Central memory CD4-positive, alpha-beta T cell (primary cell): Measurements from ENCODE around the gene METTL16.

Experiments used
- DNase-seq: peaks from one replicate; pipeline ENCODE4 v3.0.0; 2022

Gene METTL16

GRCh38 chr17:2393954-2394749, 117.5 kb downstream of the METTL16 start:
- DNase-seq = no peak

- peak; percentile 96 for DNase-seq
Observed at GRCh38 chr17:2393174-2393953, 118.3 kb downstream of the METTL16 start.

DNA sequence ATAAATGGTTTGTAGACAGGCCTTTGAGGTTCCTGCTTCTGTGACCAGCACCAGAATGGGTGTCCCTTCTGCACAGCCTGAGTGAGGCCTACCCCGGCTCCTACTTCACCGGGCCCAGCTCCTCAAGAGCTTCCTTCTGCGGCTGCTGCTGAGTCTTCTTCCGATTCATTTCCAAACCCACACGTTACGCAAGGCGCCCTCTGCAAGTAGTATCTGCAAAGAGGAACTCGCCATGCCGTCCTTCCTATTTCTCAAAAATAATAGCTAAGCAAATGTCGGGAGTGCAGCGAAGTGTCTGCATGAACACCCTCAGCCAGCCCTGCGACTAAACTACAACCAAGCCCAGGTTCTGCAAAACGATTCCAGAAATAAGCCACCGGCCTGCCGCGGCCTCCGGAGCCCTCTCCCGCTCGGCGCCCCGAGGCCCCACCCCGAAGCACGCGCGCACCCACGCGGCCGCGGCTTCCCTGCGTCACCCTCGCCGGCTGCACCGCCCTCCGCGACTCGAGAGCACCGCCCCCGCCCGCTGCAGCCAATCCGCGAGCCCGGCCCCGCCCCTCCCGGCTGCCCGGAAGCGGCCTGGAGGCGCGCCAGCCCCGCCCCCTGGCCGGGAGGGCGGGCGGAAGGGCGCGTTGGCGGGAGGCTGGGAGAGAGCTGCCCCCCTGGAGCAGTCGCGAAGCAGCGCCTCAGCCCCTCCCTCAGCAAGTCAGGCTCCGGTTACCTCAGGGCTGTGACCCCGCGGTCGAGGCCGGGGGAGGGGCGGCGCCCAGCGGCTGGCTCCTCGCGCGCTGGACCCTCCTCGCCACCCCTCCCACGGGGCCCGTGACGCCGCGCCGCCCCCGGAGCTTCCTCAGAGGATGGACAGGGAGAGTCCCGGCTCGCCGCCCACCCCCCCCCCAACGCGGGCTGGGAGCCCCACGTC, 119.2 kb downstream of the METTL16 start:
- DNase-seq = peak; percentile 98

DNA sequence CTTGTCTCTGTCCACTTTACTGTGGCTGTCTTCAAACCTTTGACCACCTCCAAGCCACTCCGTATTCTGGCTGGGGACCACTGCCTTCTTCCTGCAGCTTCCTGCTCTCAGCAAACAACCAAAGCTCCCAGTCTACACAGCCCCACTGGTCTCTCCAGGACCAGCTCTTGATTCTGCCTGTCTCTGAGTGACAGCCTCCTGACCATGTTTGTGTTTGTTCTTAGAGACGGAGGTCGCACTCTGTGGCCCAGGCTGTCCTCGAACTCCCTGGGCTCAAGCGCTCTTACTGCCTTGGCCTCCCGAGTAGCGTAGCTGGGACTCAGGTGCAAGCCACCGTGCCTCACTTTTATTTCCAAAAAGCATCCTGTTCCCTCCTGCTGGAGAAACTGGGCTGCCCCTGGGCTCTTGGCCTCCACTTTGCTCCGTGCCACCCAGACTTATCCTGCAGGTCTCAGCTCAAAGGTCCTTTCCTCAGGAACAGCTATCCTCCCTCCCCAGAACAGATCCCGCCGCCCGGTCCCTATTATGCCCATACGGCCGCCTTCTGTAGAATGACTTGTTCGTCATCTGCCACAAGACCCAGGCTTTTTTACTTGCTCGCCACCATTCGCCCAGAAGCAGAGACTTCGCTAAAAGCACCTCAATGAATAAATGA, 120.0 kb downstream of the METTL16 start:
- no peak for DNase-seq

GRCh38 chr17:2390199-2390836, 121.4 kb downstream of the METTL16 start:
- DNase-seq = no peak

- no peak for DNase-seq
Observed at GRCh38 chr17:2388683-2389055, 123.0 kb downstream of the METTL16 start.

GRCh38 chr17:2388020-2388682, 123.5 kb downstream of the METTL16 start:
- DNase-seq = no peak

DNA sequence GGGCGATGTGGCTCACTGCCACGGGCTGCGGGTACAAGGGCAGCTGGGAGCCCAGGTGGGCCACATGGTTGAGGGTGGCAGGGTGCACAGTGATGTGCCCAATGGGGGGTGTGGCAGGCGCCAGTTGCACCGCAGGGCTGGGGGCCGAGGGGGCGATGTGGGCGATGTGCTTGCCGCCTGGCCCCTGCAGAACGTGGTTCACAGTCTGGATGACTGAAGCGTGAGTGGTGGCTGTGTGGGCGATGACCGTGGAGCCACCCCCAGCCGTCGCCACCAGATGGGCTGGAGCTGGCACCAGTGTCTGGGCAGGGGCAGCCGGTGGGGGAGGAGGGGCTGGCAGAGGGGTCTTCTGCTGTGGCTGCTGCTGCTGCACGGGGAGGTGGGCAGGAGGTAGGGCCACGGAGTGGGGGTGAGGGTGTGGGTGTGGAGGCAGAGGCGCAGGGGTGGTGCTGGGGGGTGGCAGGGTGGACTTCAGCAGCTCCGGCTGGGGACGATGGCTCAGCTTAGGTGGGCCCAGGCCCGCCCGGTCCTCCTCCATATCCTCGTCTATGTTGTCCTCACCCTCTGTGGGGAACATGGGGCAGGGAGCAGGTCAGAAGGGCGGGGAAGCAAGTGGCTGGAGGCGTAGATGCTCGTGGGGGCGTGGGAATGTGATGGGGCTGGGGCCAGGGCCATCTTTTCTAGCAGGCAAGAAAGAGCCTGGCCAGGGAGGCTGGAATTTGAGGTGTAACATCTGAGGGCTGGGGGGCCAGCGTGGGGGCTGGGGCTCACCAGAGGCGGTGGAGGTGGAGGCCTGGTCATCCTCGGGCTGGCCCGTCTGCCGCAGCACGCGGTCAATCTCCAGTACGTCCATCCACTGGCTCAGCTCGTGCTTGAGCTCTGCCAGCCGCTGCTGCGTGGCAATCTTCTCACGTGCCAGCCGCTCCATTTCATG, 124.3 kb downstream of the METTL16 start:
- no peak for DNase-seq

GRCh38 chr17:2386400-2387085, 125.1 kb downstream of the METTL16 start:
- no peak for DNase-seq

DNA sequence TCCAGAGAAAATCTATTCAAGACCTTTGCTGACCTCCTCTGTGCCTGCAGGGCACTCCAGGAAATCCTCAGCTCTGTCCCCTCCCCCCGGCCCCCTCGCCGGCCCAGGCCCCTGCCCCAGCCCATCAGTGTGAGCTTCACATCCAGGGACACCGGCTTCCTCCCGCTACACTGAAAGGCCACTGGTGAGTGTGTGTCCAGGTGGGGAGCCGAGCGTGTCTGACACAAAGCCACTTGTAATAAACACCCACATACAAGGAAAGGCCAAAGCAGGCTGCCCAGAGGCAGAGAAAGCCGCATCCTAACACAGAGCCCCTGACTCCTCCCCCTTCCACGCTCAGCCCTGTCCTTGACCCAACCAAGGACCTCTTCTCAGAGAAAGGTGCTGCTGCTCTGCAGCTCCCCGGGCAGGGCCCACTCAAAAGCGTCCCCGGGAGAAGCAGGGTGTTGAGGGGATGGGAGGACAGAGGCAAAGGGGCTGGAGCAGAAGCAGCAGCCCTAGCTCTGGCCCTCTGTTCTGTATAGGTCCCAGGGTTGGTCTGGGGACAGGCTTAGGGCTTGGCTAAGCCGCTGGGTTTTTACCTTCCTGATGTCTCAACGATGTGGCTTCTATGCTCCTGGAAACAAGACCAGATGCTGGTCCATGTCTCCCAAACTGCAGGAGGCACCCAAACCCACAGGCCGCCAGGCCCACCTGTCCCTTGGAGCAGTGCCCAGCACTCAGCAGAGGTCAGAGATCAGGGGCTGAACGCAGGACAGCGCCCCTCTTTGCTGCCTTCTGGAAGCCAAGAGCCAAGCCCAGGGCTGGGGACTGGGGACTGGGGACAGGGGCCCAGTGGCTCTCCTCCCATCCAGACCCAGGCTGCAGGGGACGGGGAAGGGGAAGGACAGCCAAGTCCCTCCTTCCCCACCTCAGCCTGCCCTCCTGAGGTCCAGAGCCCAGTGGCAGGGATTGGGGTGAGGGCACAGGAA, 126.2 kb downstream of the METTL16 start:
- DNase-seq = no peak

GRCh38 chr17:2384439-2385127, 127.1 kb downstream of the METTL16 start:
- DNase-seq = no peak

DNA sequence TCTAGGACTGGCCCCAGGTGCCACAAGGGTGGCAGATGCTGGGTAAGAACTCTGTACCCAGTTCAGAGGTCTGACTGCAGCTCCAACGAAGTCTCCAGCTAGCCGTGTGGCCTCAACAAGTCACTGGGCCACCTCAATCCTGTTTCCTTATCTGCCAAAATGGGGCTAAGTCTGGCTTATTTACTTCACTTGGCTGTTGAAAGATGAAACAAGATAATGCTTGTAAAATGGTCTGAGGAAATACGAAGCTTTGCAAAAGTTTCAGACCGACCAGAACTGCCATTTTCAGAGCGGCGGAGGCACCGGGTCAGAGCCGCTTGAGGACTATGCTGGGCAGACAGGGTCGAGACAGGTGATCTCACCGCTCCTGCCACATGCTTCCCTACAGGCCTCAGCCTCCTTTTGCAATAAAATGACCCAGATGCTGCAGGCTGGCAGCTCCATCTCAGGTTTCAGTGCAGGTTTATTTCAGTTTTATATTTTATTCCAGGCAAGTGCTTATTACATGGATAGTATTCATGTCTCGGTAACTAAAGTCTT, 128.0 kb downstream of the METTL16 start:
- DNase-seq = no peak

DNA sequence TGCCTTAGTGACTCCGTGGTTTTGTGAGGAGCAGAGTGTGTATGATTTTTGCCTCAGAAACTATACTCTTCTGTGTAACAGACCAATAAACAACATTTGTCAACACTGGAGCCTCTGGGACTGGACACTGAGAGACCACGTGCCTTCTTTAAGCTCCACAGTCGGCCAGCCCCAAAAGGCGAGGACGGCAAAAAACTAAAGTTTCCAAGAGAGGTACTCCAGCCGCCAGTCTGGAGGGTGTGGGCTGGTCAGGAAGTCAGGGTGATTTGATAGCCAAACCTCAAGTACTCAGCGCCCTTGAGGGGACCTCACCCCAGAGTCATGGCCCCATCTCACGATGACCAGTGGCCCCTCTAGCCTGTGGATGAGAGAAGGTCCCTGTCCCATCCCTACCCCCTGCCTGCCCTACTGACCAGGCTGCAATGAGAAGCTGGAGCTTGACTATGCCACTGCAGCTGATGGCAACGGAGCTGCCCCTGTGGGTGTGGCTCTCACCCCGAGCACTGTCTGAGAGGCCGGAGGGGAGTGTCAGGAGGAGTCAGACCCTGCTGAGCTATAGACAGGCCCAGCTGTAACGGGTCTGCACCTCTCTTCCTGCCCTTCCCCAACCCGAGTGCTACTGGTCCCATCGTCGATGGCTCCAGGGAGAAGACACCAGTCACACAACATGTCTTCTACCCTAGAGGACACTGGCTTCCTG, 130.6 kb downstream of the METTL16 start:
- DNase-seq = no peak

GRCh38 chr17:2380226-2380922, 131.3 kb downstream of the METTL16 start:
- DNase-seq = no peak

- no peak for DNase-seq
Observed at GRCh38 chr17:2379489-2380225, 132.0 kb downstream of the METTL16 start.
